NCI-H146 (cell line): ENCODE data around the gene COL23A1.

Experiments
- DNase-seq: peaks from one replicate; lab custom pipeline; 2025; lab: John Stamatoyannopoulos, UW

COL23A1 gene

DNA sequence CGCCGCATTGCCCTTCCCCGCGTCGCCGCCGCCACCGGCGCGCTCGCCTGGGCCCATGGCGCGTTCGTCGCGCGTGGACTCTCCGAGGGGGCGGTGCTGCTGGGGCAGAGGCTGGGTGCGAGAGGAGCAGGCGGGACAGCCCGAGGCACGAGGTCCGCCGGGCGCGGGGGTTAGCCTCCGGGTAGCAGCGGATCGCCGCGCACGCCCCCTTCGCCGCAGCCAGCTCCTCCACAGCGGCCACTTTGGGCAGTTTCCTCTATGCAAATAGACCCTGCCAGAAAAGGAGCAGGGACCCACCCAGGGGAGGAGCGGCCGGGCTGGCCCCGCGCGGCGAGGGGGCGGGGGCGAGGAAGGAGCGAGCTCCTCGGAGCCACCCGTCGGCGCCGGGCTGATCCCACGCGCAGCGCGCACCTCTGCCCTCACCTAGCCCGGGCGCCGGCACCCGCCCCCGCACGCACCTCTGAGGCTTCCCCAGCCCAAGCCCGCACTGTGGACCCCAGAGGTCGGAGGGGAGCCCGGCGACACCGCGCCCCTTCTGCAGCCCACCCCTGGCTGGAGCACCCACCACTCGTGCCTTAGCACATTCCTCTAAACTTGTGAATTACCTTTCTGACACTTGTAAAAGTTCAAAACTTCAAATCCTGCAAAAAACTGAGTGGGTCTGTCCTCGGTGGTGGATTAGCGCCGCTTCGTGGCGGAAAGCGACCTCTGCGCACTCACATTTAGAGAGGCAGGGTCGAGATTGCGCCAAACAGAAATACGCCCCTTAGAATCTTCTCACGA lies at the start of gene COL23A1:
TSS of gene COL23A1 (minus strand) at position 253 of the 783 bp plus-strand sequence.
- peak; percentile 29 for DNase-seq

DNA sequence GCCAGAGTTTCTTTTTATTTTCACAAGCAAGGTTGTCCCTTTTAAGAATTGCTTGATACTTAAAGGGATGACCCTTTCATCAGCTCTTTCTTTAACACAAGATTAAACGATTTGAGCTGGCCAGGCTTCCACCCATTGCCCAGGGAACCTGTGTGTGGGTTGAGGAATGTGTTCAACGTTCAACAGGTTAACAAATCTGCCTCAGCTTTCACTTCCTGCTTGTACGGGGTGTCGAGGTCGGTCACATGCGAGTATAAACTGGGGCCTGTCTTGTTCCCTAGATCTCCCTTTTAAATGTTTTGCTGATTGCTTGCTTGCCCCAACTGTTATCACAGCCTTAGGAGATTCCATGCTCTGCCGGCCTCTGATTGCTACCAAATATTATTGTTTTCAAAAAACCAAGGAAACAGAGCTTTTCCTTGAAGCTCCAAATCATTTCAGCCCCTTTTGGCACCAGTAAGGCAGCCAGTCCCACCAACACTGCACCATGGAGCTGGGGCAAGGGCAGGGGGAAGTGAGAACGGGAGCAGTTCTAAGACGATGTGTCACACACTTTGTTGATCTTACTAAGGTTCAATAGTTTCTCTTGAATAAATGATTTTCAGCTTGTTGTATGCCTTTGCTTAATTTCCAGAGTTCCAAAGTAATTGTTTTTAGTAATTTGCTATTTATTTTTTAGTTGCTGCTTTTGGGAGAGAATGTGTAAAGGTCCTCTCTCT lies 47.3 kb upstream of the COL23A1 start:
- no peak for DNase-seq

DNA sequence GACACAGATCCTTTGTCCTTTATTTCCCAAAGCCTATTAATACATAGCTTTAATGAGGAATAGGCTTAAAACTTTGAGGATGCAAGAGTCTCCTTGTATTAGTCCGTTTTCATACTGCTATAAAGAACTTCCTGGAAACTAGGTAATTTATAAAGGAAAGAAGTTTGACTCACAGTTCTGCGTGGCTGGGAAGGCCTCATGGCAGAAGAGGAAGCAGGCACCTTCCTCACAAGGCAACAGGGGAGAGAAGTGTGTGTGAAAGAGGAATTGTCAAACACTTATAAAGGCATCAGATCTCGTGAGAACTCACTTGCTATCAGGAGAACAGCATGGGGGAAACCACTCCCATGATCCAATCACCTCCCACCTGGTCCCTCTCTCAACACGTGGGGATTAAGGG lies 42.1 kb upstream of the COL23A1 start:
- no peak for DNase-seq

GRCh38 chr5:178630951-178631350 lies 40.8 kb upstream of the COL23A1 start:
- no peak for DNase-seq

DNA sequence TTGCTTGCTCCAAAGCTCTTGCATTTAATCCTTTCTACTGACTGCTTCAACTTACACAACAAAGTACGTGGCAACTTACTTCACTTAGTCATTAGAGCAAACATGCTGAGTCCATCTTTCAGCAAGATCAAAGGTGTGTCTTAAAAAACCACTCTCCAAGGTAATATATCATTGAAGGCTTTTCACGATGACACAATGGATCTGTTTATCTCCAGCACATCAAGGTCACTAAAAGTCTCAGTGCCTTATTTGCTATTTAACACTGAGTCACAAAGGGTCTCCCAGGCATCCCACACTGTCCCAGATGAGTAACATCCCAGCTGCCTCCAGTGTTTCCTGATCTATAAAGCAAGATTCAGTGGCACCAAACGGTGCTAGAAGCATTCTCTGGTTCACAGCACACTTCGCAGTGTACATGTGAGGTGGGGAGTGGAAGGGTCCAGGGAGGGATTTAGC lies 40.3 kb upstream of the COL23A1 start:
- no peak for DNase-seq

DNA sequence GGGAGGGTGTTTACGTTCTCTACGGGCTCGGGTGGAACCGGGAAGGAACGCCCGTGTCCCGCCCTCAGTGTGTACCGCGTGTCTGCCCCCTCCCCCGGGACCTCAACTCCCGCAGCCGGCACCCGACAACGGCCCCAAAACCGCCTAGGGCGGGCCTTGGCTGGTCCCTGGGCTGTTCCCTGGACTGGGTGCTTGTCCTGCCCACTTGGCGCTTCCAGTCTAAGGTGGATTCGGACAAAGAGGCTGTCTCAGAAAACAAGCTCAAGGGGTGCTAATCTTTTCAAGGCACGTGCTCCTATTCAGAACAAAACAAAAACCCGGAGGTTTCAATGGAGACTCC lies 37.0 kb upstream of the COL23A1 start:
- DNase-seq: no peak

DNA sequence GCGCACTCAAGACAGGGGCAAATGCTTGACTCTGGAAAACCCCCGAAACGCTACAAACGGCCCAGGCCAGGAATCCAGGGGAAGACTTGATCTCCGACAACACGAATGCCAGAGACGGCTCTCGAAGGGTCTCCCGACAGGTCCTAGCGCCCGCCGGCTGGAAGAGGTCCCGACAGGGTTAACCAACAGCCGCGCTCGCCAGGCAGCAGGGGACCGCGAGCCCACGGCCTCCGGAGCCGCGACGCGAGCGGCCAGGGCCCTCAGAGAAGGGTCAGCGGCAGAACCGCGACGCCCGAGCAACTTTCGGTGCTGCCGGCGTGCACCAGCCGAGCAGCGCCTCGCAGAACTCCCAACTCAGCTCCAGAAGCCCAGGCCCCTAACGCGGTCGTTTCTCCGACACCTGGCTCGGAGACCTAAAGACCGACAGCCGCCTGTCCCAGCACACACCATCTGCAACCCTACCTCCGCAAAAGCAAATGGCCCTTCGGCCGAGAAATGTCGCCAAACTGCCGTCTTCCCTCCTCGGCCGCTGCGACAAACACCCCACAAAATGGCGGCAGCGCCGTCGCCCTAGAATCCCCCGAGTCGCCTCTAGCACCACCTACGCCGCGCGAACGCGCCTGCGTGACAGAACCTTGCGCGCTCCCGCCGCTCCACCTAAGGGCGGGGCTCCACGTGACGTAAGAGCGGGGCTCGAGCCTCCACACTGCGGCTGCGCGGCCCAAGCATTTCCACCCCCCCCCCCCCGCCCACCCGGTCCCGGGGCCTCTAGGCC lies 36.5 kb upstream of the COL23A1 start, which contains the start of gene CLK4:
TSS of gene CLK4 (minus strand) at position 567 of the 775 bp plus-strand sequence. CDS start 3,634 bp downstream, outside the sequence.
- peak; percentile 79 for DNase-seq

DNA sequence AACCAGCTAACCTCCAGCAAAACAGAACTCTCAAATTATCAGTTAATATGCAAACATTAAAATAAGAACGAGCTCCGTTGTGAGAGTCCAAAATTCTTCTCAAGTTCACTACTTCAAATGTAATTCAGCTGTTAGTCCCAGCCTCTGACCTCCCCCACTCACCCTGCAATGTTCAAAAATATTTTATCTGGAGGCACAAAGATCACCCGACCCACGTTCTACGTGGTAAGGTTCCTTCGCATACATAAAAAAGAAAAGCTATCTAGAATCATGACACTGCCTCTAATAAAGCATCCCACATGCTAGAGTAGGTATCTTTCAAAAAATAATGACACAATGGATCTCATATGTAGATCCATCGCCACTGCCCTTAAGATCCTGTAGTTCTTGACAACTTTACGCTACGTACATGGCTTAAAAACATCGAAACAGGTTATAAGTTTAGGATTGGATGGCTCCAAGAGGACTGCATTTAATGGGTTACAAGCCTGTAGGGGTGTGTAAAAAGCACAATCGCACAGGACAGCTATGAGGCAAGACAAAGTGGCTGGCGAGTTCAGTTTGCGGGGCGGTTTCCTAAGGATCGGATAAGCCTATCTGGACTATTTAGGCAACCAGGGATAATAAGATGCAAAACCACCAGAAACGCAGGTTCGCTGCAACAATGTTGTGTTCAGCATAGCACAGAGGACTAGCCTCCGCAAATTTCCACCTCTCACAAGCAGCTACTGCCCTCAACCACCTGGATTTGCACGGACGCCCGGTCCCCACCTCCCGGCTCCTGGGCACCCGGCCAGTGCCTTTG lies 35.7 kb upstream of the COL23A1 start:
- no peak for DNase-seq

DNA sequence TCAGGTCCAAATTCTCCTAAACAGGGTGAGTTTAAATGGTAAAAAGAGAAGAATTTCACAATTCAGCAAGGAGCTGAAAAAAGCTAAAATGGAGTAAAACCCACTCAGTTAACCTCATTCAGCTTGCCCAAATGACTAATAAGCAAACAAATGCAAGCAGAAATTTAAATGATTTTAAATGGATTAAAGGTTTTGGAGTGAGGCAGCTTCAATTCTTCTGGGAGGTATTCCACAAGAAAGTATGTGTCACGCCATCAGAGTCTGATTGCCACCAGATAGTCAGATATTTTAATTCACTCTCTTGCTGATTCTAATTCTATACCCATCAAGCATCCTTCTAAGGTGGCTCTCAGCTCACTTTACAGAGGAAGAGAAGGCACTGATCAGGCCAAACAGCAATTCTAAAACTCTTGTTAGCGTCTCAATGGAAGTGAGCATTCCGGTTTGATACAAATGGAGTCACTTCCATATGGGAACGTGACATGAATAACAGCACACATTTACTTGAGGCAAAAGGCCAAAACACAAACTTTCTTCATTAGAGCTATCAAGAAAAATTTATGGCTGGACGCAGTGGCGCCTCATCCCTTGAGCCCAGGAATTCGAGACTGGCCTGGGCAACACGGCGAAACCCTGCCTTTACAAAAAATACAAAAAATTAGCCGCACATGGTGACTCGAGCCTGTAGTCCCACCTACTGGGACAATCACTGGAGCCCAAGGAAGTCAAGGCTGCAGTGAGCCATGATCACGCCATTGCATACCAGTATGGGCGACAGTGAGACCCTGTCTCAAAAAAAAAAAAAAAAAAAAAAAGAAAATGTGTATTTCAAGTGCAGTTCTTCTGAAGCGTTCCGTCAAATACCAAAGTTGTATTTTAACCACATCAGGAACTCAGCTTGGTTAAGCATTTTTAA lies 34.7 kb upstream of the COL23A1 start:
- DNase-seq: no peak

DNA sequence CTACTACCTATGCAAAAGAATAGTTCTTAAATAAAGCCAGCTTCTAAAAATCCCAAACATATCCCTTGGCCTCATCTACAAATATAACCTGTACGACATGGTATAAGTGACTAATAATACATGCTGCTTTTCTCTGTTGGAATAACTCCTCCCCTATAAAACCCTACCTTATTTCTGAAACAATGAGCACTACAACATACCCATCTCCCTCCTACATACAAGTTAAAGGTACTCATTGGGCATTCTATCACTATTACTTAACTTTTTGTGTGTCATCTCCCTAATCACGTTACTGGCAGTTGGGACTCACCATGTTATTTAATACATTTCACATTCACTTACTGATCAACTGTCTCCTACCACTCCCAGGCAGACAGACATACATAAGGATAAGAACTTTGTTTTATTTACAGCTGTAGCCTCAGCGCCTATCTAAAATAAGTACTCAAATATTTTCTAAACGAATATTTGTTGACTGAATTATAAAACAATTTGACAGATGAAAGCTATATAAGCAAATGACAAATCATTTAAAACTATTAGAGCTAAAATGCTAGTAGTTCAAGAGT lies 32.6 kb upstream of the COL23A1 start:
- no peak for DNase-seq

DNA sequence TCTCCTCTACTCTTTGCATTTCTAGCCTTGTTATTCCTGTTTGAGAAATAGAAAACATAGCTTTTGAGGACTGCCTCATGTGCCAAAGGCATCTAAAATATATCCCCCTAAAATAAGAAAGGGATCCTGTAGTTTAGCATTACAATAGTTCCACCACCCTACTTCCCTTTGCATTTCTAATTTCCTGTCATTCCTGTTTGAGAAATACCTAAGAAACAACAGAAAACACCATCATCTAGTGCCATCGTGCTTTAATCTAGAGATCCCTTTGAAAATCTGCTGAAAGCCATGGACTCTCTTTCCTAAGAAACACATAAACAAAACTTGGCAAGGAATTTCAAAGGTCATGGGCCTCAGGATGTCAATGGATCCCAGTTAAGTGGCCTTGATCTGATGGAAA lies 29.2 kb upstream of the COL23A1 start:
- DNase-seq: no peak

GRCh38 chr5:178612299-178612698 lies 22.1 kb upstream of the COL23A1 start:
- no peak for DNase-seq

DNA sequence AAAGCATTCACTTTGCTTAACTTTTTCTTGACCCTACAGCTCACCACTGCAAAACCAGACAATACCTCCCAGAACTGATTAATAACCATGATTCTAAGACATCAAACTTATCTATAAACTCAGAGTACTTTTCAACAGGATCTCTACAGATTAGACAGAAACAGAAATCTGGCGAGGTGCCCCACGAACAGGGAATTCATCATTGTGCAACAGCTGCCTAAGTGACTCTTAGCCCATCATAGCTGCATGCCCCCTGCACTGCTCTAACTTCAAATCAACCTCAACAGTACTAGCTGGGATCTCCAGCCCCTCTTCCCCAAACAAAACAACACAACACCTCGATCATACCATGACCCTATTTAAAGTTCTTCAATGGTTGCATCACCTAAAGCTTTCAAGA lies 16.1 kb upstream of the COL23A1 start:
- DNase-seq: no peak

DNA sequence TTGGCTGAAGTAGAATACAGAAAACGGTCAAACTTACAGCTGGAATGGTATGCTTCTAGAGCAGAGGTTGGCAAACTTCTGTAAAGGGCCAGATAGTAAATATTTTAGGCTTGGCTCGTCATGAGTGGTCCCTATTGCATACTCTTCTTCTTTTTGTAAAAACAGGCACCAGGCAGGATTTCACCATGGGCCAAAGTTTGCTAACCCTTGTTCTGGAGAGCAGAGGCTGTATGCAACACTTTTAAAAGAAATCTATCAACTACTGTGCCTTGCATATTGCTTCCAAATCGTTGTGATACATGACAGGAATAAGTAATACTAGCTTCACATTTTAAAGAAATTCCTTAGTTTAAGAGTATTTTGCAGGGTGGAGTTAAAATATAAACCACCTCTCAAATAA lies 15.6 kb upstream of the COL23A1 start:
- DNase-seq: no peak

GRCh38 chr5:178602752-178603151 lies 12.6 kb upstream of the COL23A1 start:
- no peak for DNase-seq

DNA sequence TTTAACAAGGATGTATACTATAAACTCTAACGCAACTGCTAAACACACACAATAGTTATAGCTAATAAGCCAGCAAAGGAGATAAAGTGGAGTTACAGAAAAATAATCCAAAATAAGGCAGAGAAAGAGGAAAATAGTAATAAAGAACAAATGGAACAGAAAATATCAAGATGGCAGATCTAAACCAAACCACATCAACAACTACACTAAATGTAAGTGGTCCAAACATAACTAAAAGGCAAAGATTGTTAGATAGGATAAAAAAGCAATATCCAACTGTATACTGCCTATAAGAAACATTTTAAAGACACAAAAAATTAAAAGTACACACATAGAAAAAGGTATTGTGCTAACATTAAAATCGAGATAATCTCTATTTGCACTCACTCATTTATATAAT lies 5.6 kb upstream of the COL23A1 start:
- no peak for DNase-seq

GRCh38 chr5:178595150-178595549 lies 5.0 kb upstream of the COL23A1 start:
- no peak for DNase-seq

DNA sequence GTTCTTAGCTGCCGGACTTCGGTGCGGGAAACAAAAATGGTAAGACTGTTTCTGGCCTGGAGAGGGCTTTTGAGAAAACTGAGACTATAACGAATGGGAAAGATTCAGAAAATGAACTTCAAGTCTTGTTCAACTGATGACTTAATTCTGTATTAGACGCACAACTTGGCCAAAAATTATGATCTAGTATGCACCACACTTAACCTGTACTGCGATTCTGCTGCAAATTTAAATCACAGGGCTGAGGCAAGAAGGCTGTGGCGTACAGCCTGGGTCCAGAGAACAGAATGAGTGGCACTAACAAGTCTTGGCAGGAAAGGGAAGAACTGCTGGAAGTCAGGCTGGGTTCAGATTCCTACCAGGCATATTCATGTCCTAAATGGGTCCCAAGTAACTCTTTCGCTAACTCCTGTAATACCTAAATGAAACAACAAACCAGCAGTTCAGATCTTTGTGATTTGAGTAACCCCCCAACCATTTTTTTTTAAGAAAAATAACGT lies 781 bp upstream of the COL23A1 start:
- DNase-seq: no peak

- DNase-seq: peak; percentile 10
Measured at GRCh38 chr5:178589180-178590140, 733 bp downstream of the COL23A1 start.
